HG02642 (cell line): ENCODE data around the gene ZNF778.

Source experiments
- ATAC-seq: cut with Tn5 transposase; IDR thresholded peaks from one replicate; pipeline ENCODE4 v1.9.1; 2021; ENCODE audit warnings: mild to moderate bottlenecking; ENCODE audit not compliant: unreplicated experiment, poor library complexity

Gene ZNF778

DNA sequence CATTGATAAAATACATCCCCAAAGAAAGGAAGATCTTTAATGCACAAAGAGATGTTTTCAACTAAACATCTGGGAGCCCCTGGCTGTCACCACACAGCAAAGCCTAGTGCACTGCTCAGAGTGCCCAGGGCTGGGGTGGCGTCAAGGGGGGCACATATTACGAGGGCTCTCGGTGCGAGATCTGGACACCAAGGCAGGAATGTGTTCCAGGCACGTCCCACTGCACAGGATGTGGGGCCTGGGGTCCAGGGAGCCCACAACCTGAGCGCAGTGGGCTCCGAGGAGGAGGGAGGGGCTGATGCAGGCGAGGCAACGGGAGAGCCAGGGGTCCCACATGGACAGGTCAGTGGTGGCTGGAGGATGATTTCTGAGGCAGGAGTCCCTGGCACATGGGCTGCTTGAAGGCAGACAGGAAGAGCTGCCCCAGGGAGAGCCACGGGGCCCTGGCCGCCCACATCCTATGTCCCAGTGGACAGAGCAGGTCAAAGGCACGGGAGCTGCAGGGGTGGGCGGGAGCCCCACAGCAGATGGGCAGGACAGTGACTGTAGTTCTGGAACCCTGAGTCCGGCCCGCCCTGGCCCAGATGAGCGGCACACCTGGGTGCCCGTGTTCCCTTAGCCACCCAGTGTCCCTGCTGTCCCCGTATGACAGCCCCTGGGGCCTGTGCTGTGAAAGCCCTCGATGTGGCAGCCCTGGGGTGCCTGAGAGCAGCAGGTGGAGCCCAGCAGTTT, 56.4 kb downstream of the ZNF778 start:
- no peak for ATAC-seq

DNA sequence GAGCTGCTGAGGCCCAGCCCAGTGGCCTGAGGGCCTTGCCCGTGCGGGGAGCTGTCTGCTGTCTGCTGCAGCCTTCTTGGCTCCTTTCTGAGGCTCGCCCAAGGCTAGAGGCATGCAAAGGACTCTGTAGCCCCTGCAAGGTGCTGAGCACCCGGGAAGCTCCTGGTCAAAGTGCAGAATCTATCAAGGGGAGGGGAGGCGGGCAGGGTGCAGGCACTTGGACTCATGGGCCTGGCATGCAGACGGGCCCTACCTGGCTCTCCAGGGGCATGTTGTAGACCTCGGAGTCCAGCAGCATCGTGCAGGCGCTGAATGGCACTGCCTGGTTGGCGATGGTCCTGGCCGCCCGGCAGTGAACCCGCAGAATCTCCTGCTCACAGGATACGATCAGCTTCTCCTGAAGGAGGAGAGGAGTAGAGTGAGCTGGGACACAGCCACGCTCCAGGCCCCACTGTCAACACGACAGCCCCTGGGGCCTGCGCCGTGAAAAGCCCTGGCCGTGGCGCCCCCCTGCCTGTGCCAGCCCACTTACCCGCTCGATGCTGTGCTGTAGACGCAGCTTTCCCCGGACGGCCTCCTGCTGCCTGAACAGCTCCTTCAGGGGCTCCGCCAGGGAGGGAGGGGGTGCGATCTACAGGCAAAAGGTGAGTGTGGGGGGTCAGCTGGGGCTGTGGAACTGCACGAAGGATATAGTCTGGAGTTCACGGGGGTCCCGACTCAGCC, 57.2 kb downstream of the ZNF778 start:
- no peak for ATAC-seq

DNA sequence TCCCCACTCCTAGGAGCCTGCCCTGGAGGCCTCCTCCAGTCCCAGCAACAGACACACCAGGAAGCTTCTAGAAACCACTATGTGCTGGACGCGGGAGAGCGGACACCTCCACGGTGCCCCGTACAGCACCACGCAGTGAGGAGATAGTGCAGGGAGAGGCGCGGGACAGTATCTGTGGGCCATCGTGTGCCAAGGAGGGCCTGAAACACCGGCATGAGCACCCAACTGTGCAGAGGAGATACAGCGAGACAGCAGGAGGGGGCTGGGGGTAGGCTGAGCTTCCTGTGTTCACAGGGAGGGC, 57.7 kb downstream of the ZNF778 start:
- ATAC-seq, result no peak

- ATAC-seq, result no peak
Observed at GRCh38 chr16:89275837-89276720, 58.6 kb downstream of the ZNF778 start.

DNA sequence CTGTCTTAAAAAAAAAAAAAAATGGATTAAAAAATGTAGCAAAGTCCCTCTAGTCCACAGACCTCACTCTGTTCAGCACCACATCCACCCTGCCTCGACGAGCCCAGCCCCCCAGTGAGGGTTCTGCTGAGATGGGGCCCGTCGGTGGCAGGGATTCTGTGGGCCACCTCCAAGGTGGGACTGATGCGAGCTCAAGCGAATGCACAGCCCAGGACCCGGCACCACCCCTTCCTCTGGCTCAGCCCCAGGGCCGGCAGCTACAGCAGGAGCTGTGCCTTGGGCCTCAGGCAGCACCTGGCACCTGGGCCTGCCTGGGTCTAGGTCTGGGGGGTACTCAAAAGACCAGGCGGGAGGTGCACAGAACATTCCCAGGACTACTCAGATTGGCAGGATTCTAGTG, 59.5 kb downstream of the ZNF778 start:
- no peak for ATAC-seq

DNA sequence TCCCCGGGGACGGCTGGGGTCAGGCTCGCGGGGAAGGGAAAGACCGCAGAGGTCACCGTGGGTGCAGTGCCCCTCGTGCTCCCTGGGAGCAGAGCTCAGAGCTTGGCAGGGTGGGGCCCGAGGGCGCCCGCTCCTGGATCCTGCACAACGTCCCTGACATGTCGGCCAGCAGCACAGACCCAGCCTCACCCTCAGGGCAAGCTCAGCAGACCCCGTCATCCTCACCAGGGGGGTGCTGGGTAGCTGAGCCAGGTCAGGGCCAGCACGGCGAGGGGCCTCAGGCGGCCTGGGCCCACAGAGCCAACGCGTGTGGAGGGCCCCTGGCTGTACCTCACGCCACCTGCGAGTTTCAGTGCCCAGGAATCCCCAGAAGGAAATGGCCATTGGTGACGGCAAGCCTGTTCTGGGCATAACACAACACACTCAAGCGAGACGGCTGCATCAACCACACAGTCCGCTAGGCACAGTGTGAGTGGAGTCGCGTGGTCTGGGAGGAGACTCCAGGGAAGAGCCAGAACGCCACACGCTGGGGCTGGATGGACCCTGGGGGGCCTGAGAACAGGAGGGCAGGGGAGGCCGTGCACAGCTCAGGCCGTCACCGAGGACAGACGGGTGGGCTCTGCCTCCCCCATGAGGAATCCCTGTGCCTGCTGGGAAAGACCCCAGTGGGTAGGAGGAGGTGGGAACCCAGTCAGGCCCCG, 60.3 kb downstream of the ZNF778 start:
- no peak for ATAC-seq

DNA sequence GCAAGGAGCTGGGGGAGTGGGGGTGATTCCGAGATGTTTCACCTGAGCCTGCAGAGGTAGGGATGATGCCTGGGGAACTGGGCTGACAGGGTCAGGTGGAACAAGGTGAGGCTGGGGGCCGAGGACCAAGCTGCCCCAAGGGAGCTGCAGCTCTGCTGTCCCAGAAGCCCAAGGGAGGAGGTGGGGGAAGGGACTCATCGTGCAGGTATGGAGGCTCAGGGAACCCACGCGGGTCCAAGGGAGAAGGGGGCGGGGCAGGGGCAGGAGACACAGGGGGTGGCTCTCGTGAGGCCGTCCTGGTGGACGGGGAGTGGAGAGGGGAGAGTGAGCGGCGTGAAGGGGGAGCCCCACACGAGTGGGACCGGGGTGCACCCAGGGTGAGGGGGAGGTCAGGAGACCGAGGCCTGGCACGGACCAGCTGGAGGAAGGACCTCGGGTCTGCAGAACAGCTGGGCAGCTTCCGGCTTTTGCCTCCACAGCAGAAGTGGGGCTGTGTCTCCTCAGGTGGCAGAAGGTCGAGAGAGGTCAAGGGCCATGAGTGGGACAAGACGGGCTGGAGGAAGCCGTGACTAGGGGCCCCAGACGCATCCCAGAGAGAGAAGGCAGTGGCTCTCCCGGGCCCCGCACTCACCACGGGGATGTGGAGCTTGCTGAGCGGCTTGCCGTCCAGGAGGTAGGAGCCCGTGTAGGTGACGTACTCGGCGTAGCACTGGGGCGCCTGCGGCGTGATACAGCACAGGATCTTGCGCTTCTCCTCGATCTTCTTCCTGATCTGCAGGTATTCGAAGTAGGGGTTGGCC, 61.1 kb downstream of the ZNF778 start:
- no peak for ATAC-seq

- no peak for ATAC-seq
Observed at GRCh38 chr16:89279666-89280481, 62.4 kb downstream of the ZNF778 start.

DNA sequence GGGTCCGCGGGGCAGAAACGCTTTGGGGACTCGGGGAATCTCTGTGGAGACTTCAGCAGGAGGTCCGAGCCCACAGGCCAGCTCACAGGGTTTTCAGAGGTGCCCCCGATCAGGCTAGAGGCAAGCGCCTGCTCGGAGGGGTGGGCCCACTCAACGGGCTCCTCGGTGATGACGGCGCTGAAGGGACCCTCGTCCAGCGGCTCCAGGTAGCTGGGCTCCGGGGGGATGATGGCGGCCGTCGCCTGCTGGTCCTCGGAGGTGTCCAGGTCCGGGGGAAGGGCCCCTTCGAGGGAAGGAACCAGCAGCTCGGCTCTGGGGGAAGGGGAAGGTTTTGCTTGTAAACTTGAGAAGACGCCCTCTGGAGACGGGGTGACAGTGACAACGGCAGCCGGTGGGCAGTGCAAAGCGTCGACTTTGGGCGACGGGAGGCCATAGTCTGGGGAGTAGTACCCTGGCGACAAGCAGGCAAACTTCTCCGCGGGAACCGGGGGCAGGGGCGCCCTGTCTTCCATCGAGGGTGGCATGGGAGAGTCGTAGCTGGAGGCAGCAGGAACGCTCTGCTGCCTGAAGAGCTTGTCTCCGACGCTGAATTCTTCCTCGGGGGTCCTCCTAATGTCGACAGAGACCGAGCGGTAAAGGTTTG, 63.2 kb downstream of the ZNF778 start:
- no peak for ATAC-seq

DNA sequence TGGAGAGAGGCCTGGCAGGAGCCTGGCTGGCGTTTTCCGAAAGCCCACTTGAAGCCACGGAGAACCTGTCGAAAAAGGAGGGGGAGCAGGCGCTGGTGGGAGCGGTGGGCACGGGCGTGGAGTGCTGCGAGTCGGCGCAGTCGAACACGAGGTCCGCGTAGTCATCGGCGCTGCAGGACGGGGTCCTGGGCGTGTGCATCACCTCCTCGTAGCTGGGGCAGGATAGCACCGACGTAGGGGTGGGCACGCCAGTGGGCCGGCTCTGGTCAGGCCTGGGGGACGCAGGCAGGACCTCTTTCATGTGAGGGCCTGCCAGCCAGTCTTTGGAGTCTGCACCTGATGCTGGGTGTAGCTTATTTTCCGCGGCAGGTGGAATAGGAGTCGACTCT, 63.7 kb downstream of the ZNF778 start:
- ATAC-seq, result no peak

DNA sequence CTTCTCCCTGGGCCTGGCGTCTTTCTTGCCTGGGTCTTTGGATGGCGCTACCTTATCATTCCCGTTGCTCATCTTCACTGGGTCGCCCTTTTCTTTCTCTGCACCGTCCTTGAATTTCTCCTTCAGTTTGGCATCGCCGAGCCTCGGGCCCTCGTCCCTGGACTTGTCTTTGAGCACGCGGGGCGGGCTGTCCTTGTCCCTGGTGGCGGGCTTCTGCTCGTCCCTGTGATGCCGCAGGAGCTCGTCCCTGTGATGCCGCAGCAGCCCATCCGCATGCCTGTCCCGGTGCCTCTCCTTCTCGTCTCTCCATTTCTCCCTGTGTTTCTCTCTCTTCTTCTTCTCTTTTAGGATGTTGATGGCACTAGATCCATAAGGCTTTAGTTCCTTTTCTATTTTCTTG, 64.3 kb downstream of the ZNF778 start:
- ATAC-seq, result no peak

DNA sequence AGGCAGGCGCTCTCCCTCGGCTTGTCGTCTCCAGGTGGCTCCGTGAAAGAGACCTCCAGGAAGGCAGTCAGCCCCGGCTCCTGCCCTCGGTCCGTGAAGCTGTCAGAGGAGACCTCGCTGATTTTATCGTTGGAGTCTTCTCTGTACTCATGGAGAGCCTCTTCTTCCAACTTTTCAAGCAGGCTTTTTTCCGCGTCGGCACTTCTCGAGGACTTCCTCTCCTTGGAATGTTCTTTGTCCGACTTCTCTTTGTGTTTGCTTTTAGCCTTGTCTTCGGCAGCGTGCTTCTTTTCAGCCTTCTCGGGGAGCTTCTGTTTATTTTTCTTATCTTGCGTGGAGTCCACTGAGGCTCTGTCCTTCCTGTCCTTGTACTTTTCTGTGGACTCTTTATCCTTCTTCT, 65.0 kb downstream of the ZNF778 start:
- no peak for ATAC-seq

DNA sequence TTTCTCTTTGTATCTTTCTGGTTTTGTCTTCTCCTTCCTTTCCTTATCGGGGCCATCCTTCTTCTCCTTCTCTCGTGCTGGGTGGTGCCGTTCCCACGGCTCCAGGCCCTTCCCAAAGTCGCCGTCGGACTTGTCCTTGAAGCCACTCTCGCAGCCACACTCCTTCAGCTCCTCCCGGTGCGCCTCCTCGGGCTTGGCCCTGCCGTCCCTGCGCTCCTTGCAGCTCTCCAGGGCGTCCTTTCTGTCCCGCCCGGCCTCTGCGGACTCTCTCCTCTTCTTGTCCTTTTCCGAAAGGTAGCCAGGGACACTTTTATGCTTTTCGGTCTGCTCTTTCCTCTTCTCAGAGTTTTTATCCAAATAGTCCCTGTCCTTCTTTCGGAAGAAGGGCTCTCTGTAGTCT, 65.9 kb downstream of the ZNF778 start:
- ATAC-seq, result no peak

DNA sequence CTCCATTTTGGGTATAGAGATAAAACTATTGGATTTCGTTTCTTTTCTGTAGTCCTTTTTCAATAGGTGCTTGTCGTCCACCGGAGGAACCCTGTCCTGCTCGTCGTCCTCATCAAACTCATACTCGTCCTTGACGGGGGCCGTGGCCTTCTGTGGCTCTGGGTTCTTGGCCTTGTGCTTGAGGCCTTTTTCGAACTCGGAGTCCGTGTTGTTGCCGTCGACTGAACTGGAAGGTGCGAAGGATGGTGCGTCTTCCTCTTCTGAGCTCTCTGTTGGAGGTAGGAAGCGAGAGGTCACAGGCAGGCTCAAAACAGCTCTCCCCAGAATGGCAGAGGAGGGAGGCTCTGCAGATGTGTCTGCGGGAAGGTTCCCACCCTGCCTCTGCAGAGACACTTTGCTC, 67.9 kb downstream of the ZNF778 start:
- ATAC-seq, result no peak

- ATAC-seq, result no peak
Observed at GRCh38 chr16:89286096-89286495, 68.6 kb downstream of the ZNF778 start.
